Hepatocyte (in vitro differentiated cells): ENCODE data around the gene RXFP3. TPM values are rescaled to one million over a fixed set of nuclear protein-coding genes. Genes with fewer than 3 reads are reported as not detected.

Experiments used
- DNase-seq: peaks from one replicate; pipeline ENCODE4 v3.0.0-alpha.2; 2016; ENCODE audit warnings: low spot score
- H2AFZ ChIP-seq: fragments of 200-600 bp; sonication (generic); 2 replicates; pipeline ENCODE4 v1.6.0; 2016; ENCODE audit warnings: antibody characterized with exemption, mild to moderate bottlenecking
- H3K27ac ChIP-seq: fragments of 200-600 bp; sonication (generic); 2 replicates; pipeline ENCODE4 v1.5.1; 2016; ENCODE audit warnings: mild to moderate bottlenecking
- H3K27me3 ChIP-seq: fragments of 200-600 bp; sonication (generic); 2 replicates; pipeline ENCODE4 v1.6.1; 2016
- H3K36me3 ChIP-seq: fragments of 200-600 bp; sonication (generic); replicated peaks from 2 replicates; pipeline ENCODE4 v1.5.1; 2016; ENCODE audit warnings: low read depth; ENCODE audit not compliant: insufficient read depth
- H3K4me1 ChIP-seq: fragments of 200-600 bp; sonication (generic); 2 replicates; pipeline ENCODE4 v1.5.1; 2016; ENCODE audit warnings: mild to moderate bottlenecking, moderate library complexity; ENCODE audit not compliant: insufficient read depth
- H3K4me2 ChIP-seq: fragments of 200-600 bp; sonication (generic); 2 replicates; pipeline ENCODE4 v1.6.0; 2016
- H3K4me3 ChIP-seq: fragments of 200-600 bp; sonication (generic); 2 replicates; pipeline ENCODE4 v1.5.1; 2016; ENCODE audit warnings: mild to moderate bottlenecking
- H3K79me2 ChIP-seq: fragments of 200-600 bp; sonication (generic); 2 replicates; pipeline ENCODE4 v1.6.0; 2017; ENCODE audit warnings: mild to moderate bottlenecking
- H3K9me2 ChIP-seq: fragments of 200-600 bp; sonication (generic); replicated peaks from 2 replicates; pipeline ENCODE4 v1.6.0; 2017; ENCODE audit warnings: mild to moderate bottlenecking; ENCODE audit not compliant: insufficient read depth
- H3K9me3 ChIP-seq: fragments of 200-600 bp; sonication (generic); 2 replicates; pipeline ENCODE4 v1.5.1; 2016; ENCODE audit warnings: low read depth, mild to moderate bottlenecking
- H4K20me1 ChIP-seq: fragments of 200-600 bp; sonication (generic); 2 replicates; pipeline ENCODE4 v1.6.0; 2016; ENCODE audit warnings: mild to moderate bottlenecking; ENCODE audit not compliant: insufficient read depth, poor library complexity, severe bottlenecking
- EZH2 ChIP-seq: fragments of 200-600 bp; sonication (generic); IDR thresholded peaks from 2 replicates; pipeline ENCODE4 v1.6.1; 2016; ENCODE audit warnings: antibody characterized with exemption, mild to moderate bottlenecking, borderline replicate concordance
- EZH2phosphoT487 ChIP-seq: fragments of 200-600 bp; sonication (generic); IDR thresholded peaks from one replicate; pipeline ENCODE4 v1.6.1; 2018; ENCODE audit warnings: antibody characterized with exemption, mild to moderate bottlenecking, low read depth, moderate library complexity; ENCODE audit not compliant: unreplicated experiment, severe bottlenecking
- WGBS: methylation state at CpG from one replicate; pipeline ENCODE4 v1.1.6; 2016; ENCODE audit warnings: low lambda C conversion rate; ENCODE audit errors: missing lambda C conversion rate; 5-methylcytosine and 5-hydroxymethylcytosine counted together
- polyA plus RNA-seq: library from polyadenylated mRNA; unstranded; fragments of >200 nt; fragmentation: Nextera tagmentation; extraction: Ambion mirVana; gene quantifications from 2 replicates; pipeline ENCODE4 v1.2.1, GENCODE V29; 2016
- total RNA-seq: library from RNA; depleted of rRNA; stranded (reverse); fragments of >200 nt; gene quantifications from 2 replicates; pipeline ENCODE4 v1.2.3, GENCODE V29; 2014
- TF ChIP-seq, protein P1 (sequence below): fragments of 200-600 bp; sonication (generic); IDR thresholded peaks from 2 replicates; pipeline ENCODE4 v1.5.1; 2016; ENCODE audit warnings: antibody characterized with exemption, mild to moderate bottlenecking; ENCODE audit not compliant: poor library complexity

RXFP3 gene, protein sequence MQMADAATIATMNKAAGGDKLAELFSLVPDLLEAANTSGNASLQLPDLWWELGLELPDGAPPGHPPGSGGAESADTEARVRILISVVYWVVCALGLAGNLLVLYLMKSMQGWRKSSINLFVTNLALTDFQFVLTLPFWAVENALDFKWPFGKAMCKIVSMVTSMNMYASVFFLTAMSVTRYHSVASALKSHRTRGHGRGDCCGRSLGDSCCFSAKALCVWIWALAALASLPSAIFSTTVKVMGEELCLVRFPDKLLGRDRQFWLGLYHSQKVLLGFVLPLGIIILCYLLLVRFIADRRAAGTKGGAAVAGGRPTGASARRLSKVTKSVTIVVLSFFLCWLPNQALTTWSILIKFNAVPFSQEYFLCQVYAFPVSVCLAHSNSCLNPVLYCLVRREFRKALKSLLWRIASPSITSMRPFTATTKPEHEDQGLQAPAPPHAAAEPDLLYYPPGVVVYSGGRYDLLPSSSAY
- total RNA-seq (not detected in 2 replicates), polyA plus RNA-seq (not detected in 2 replicates)

GRCh38 chr5:33936381-33937016 is at the start of gene RXFP3:
TSS of gene RXFP3 (plus strand) at chr5:33936386. CDS start at chr5:33936741, 355 bp downstream.
- H2AFZ ChIP-seq, result peak within 1 kb of the TSS; percentile 16
- TF ChIP-seq EZH2phosphoT487 (no peak), EZH2 (no peak)
- TF ChIP-seq, protein P1, sequence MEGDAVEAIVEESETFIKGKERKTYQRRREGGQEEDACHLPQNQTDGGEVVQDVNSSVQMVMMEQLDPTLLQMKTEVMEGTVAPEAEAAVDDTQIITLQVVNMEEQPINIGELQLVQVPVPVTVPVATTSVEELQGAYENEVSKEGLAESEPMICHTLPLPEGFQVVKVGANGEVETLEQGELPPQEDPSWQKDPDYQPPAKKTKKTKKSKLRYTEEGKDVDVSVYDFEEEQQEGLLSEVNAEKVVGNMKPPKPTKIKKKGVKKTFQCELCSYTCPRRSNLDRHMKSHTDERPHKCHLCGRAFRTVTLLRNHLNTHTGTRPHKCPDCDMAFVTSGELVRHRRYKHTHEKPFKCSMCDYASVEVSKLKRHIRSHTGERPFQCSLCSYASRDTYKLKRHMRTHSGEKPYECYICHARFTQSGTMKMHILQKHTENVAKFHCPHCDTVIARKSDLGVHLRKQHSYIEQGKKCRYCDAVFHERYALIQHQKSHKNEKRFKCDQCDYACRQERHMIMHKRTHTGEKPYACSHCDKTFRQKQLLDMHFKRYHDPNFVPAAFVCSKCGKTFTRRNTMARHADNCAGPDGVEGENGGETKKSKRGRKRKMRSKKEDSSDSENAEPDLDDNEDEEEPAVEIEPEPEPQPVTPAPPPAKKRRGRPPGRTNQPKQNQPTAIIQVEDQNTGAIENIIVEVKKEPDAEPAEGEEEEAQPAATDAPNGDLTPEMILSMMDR, result no peak
- H3K9me2 ChIP-seq, result no peaks in the 10 kb centered on the region
- peak within 1 kb of the TSS; percentile 96 for H3K4me2 ChIP-seq
- 49% methylated on average over 45 of the region's 45 CpGs for WGBS
- H3K4me1 ChIP-seq, result no peaks in the 10 kb centered on the region
- H3K27ac ChIP-seq, result no peak within 1 kb of the TSS
- H3K36me3 ChIP-seq, result no peaks in the 10 kb centered on the region
- no peak within 1 kb of the TSS for H3K4me3 ChIP-seq
- H3K79me2 ChIP-seq, result no peaks in the 10 kb centered on the region
- peak; percentile 14 for DNase-seq
- peaks cover 4% of the 10 kb centered on the region for H3K27me3 ChIP-seq
- no peaks in the 10 kb centered on the region for H4K20me1 ChIP-seq
- no peaks in the 10 kb centered on the region for H3K9me3 ChIP-seq

DNA sequence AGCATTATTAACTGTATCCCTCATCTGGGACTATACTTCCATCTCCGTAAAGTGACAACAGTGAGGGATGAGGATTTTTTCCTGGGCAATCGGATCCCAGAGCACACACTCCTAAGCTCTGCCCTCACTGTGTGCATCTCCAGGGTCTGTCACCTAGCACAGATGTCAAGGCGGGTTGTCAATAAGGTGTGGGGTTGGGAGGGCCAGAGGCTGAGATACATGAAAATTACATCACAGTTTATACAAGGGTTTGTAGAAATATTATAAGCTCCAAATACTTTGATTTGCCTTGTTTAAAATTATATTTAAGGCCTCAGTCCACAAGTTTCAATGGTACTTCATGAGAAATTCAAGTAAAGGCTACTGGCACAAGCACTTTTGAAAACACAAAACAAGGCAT is 48.9 kb upstream of the RXFP3 start:
- no peak for TF ChIP-seq EZH2phosphoT487
- no peak for TF ChIP-seq EZH2
- TF ChIP-seq, protein P1, result no peak
- Histone ChIP-seq H3K27me3 (no peaks in the 10 kb centered on the region), H3K79me2 (peaks cover 7% of the 10 kb centered on the region), H3K9me2 (no peaks in the 10 kb centered on the region), H3K4me3 (no peak overlapping the region), H3K4me1 (peaks cover 15% of the 10 kb centered on the region), H3K27ac (no peak overlapping the region), H4K20me1 (peaks cover 3% of the 10 kb centered on the region), H3K9me3 (no peaks in the 10 kb centered on the region), H2AFZ (no peak overlapping the region), H3K36me3 (no peaks in the 10 kb centered on the region), H3K4me2 (no peak overlapping the region)
- DNase-seq, result no peak
- 76% methylated on average over 3 of the region's 3 CpGs for WGBS

DNA sequence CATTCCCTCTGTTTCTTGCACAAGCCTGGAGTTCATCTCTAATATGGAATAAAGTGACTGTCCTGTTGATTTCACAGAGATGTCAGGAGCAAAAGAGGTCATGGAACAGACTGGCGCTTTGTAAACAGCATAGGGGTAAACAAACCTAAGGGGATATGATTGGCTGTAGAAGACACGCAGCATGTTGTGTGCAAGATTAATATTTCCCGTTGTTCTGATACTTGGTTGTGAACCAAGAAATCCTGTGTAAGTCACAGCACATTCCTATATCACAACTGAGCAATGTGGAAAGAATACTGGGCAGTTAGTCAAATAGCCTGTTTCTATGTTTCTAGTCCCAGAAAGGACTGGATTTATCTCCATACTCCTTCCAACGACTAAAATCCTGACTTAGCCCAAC is 47.6 kb upstream of the RXFP3 start:
- 70% methylated on average over 4 of the region's 4 CpGs for WGBS

More for the DNA sequence above, 47.6 kb upstream of the RXFP3 start:
- Histone ChIP-seq H3K9me3 (no peaks in the 10 kb centered on the region), H3K4me1 (peaks cover 19% of the 10 kb centered on the region), H3K4me2 (no peak overlapping the region), H3K4me3 (no peak overlapping the region), H4K20me1 (no peaks in the 10 kb centered on the region), H3K27me3 (no peaks in the 10 kb centered on the region), H3K79me2 (peaks cover 7% of the 10 kb centered on the region), H3K27ac (no peak overlapping the region), H3K36me3 (no peaks in the 10 kb centered on the region), H2AFZ (no peak overlapping the region), H3K9me2 (no peaks in the 10 kb centered on the region)
- TF ChIP-seq EZH2phosphoT487, result no peak
- no peak for TF ChIP-seq EZH2
- no peak for DNase-seq
